CD4-positive, CD25-positive, alpha-beta regulatory T cell (primary cell): ENCODE measurements around the gene VDAC1. TPM values are rescaled to one million over a fixed set of nuclear protein-coding genes. Genes with fewer than 3 reads are reported as not detected.

ENCODE experiments used
- ATAC-seq, 2 donors: fragments of 150-1000 bp; cut with Tn5 transposase; one replicate each; pipeline ENCODE4 v1.10.0; 2021; ENCODE audit warnings: low read depth in 2 of 2, moderate number of reproducible peaks in 2 of 2, moderate library complexity in 1 of 2
- DNase-seq, 3 donors: peaks; one replicate each; pipeline versions ENCODE4 v3.0.0 to v3.0.0-alpha.2; 2012 to 2022; ENCODE audit warnings: mixed read lengths in 1 of 3
- H3K27ac ChIP-seq: one replicate; pipeline ENCODE4 v1.7.0; 2013; ENCODE audit warnings: mild to moderate bottlenecking, low read length; ENCODE audit not compliant: insufficient read depth, poor library complexity, severe bottlenecking
- H3K27me3 ChIP-seq: one replicate; pipeline ENCODE4 v1.7.0; 2013; ENCODE audit warnings: low read length; ENCODE audit not compliant: control insufficient read depth, insufficient read depth
- H3K36me3 ChIP-seq: one replicate; pipeline ENCODE4 v1.7.0; 2013; ENCODE audit warnings: mild to moderate bottlenecking, low read length, moderate library complexity; ENCODE audit not compliant: control insufficient read depth, insufficient read depth
- H3K4me1 ChIP-seq: 2 replicates; pipeline ENCODE4 v1.7.0; 2013; ENCODE audit warnings: mild to moderate bottlenecking, low read length; ENCODE audit not compliant: insufficient read depth, control insufficient read depth, poor library complexity, severe bottlenecking
- H3K4me3 ChIP-seq: one replicate; pipeline ENCODE4 v1.7.0; 2013; ENCODE audit warnings: low read depth, mild to moderate bottlenecking, low read length, moderate library complexity
- H3K9me3 ChIP-seq, 2 experiments: 1 replicate in 1 of 2; 2 replicates in 1 of 2; pipeline ENCODE4 v1.7.0; 2013; ENCODE audit warnings: low read length in 2 of 2, mild to moderate bottlenecking in 1 of 2, moderate library complexity in 1 of 2; ENCODE audit not compliant: control insufficient read depth in 2 of 2
- H3K27ac Mint-ChIP-seq, 3 donors: one replicate each; pipeline ENCODE4 v1.8.0; 2020 to 2022; ENCODE audit warnings: mild to moderate bottlenecking in 3 of 3, mixed read lengths in 3 of 3, moderate library complexity in 2 of 3
- H3K27me3 Mint-ChIP-seq: one replicate; pipeline ENCODE4 v1.8.0; 2022; ENCODE audit warnings: mild to moderate bottlenecking, mixed read lengths
- H3K36me3 Mint-ChIP-seq: one replicate; pipeline ENCODE4 v1.8.0; 2020; ENCODE audit warnings: mixed read lengths
- H3K4me1 Mint-ChIP-seq, 4 donors: one replicate each; pipeline ENCODE4 v1.8.0; 2020 to 2022; ENCODE audit warnings: mixed read lengths in 4 of 4, mild to moderate bottlenecking in 1 of 4
- H3K4me3 Mint-ChIP-seq, 4 donors: one replicate each; pipeline ENCODE4 v1.8.0; 2020 to 2022; ENCODE audit warnings: mild to moderate bottlenecking in 4 of 4, mixed read lengths in 4 of 4, moderate library complexity in 3 of 4
- H3K9me3 Mint-ChIP-seq, 7 donors: one replicate each; pipeline ENCODE4 v1.8.0; 2020 to 2022; ENCODE audit warnings: mixed read lengths in 7 of 7, mild to moderate bottlenecking in 3 of 7, moderate library complexity in 2 of 7
- polyA plus RNA-seq, 4 donors: library from polyadenylated mRNA; unstranded; fragments of 300-500 nt; fragmentation: Illumina TruSeq; gene quantifications; one replicate each; pipeline ENCODE4 v1.2.3, GENCODE V29; 2021
- total RNA-seq: library from RNA; stranded (reverse); gene quantifications from one replicate; pipeline ENCODE4 v1.2.3, GENCODE V29; 2022

Gene VDAC1
- total and polyA plus RNA-seq, 5 donors from 2014 or later = 56.0 to 104 (median 93.9) TPM

- no peak overlapping the region for H3K4me3 Mint-ChIP-seq
- H3K27me3 ChIP-seq = peaks cover 3% of the 10 kb centered on the region
- H3K27me3 Mint-ChIP-seq = peaks cover 13% of the 10 kb centered on the region
- no peaks in the 10 kb centered on the region for H3K9me3 ChIP-seq
- no peaks in the 10 kb centered on the region for H3K36me3 Mint-ChIP-seq
- no peaks in the 10 kb centered on the region for H3K4me1 ChIP-seq
- no peaks in the 10 kb centered on the region for H3K36me3 ChIP-seq
- H3K27ac ChIP-seq = no peak overlapping the region
- H3K9me3 Mint-ChIP-seq = no peaks in the 10 kb centered on the region
- H3K27ac Mint-ChIP-seq = no peak overlapping the region
- ATAC-seq (no peak), DNase-seq (no peak)
- no peaks in the 10 kb centered on the region for H3K4me1 Mint-ChIP-seq
- no peak overlapping the region for H3K4me3 ChIP-seq
These were observed 24.4 kb upstream of the VDAC1 start for GRCh38 chr5:134029156-134029555.

GRCh38 chr5:134028496-134028895 is 23.7 kb upstream of the VDAC1 start:
- Mint-ChIP-seq H3K36me3 (no peaks in the 10 kb centered on the region), H3K9me3 (peaks cover 0 to under 1% (median 0%) of the 10 kb centered on the region in 7 donors), H3K27me3 (peaks cover 13% of the 10 kb centered on the region), H3K4me1 (no peaks in the 10 kb centered on the region), H3K27ac (no peak overlapping the region), H3K4me3 (no peak overlapping the region)
- H3K27me3 ChIP-seq = peaks cover 3% of the 10 kb centered on the region
- ATAC-seq (no peak), DNase-seq (no peak)
- H3K9me3 ChIP-seq = no peaks in the 10 kb centered on the region
- H3K27ac ChIP-seq = no peak overlapping the region
- no peaks in the 10 kb centered on the region for H3K36me3 ChIP-seq
- no peak overlapping the region for H3K4me3 ChIP-seq
- H3K4me1 ChIP-seq = no peaks in the 10 kb centered on the region

GRCh38 chr5:134027288-134027615 is 22.5 kb upstream of the VDAC1 start:
- peaks cover 15% of the 10 kb centered on the region for H3K27me3 Mint-ChIP-seq
- no peak overlapping the region for H3K4me3 ChIP-seq
- no peak for ATAC-seq
- H3K4me1 Mint-ChIP-seq = no peaks in the 10 kb centered on the region
- no peak overlapping the region for H3K4me3 Mint-ChIP-seq
- H3K36me3 ChIP-seq = no peaks in the 10 kb centered on the region
- no peak overlapping the region for H3K27ac ChIP-seq
- no peak overlapping the region for H3K27ac Mint-ChIP-seq
- no peaks in the 10 kb centered on the region for H3K9me3 ChIP-seq
- H3K4me1 ChIP-seq = no peaks in the 10 kb centered on the region
- no peaks in the 10 kb centered on the region for H3K36me3 Mint-ChIP-seq
- H3K9me3 Mint-ChIP-seq = peaks cover 0 to 2% (median 0%) of the 10 kb centered on the region in 7 donors
- DNase-seq = no peak
- peaks cover 3% of the 10 kb centered on the region for H3K27me3 ChIP-seq

DNA sequence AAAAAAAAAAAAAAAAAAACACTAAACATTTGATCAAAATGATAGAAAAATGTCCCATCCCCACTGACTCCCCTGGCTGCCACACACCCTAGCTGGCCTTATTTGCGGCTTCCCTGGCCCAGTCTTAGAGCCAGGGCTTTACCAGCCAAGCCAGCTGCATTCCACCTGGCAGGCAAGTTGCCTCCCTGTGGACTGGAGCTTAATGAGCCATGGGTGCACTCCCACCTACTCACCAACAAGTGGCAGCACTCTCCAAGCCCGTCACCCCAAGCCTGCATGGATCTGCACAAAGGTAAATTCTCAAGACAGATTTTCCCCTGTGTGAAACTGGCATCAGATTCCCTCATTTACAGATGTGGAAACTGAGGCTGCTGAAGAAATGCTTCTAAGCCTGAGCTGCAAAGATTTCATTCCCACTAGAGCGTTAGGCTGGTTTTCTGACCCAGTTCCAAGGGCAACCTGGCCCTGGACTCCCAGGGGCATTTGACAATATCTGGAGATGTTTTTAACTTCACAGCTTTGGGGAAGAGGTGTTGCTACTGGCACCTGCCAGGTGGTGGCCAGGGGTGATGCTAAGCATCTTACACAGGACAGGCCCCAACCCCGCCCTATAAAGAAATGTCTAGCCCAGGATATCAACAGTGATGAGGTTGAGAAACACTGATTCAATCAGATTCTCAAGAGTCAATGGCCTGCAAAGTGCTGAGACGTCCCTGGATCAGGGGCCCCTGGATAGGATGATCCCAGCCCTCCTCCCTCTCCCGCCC is 21.9 kb upstream of the VDAC1 start:
- Mint-ChIP-seq H3K9me3 (peaks cover 0 to 2% (median 0%) of the 10 kb centered on the region in 7 donors), H3K4me3 (no peak overlapping the region), H3K27me3 (peaks cover 18% of the 10 kb centered on the region), H3K36me3 (no peaks in the 10 kb centered on the region), H3K27ac (no peak overlapping the region), H3K4me1 (no peaks in the 10 kb centered on the region)
- H3K27ac ChIP-seq = no peak overlapping the region
- DNase-seq = peak in 2 of 3 donors; percentile 43 to 64
- H3K9me3 ChIP-seq = no peaks in the 10 kb centered on the region
- H3K27me3 ChIP-seq = peaks cover 3% of the 10 kb centered on the region
- peak; percentile 84 to 94 for ATAC-seq
- H3K36me3 ChIP-seq = no peaks in the 10 kb centered on the region
- H3K4me1 ChIP-seq = no peaks in the 10 kb centered on the region
- H3K4me3 ChIP-seq = no peak overlapping the region

- ATAC-seq (no peak), DNase-seq (no peak)
- no peak overlapping the region for H3K4me3 ChIP-seq
- Mint-ChIP-seq H3K27ac (no peak overlapping the region), H3K27me3 (peaks cover 18% of the 10 kb centered on the region), H3K9me3 (peaks cover 0 to 2% (median 0%) of the 10 kb centered on the region in 7 donors), H3K36me3 (no peaks in the 10 kb centered on the region), H3K4me3 (no peak overlapping the region), H3K4me1 (no peaks in the 10 kb centered on the region)
- H3K9me3 ChIP-seq = no peaks in the 10 kb centered on the region
- H3K27ac ChIP-seq = no peak overlapping the region
- no peaks in the 10 kb centered on the region for H3K4me1 ChIP-seq
- no peaks in the 10 kb centered on the region for H3K36me3 ChIP-seq
- peaks cover 3% of the 10 kb centered on the region for H3K27me3 ChIP-seq
These were observed 21.0 kb upstream of the VDAC1 start for GRCh38 chr5:134025786-134026185.

- Histone ChIP-seq H3K4me3 (no peak overlapping the region), H3K4me1 (no peaks in the 10 kb centered on the region), H3K9me3 (no peaks in the 10 kb centered on the region), H3K27ac (no peak overlapping the region), H3K36me3 (no peaks in the 10 kb centered on the region), H3K27me3 (peaks cover 3% of the 10 kb centered on the region)
- Mint-ChIP-seq H3K4me1 (no peaks in the 10 kb centered on the region), H3K9me3 (peaks cover 0 to 2% (median 0%) of the 10 kb centered on the region in 7 donors), H3K36me3 (no peaks in the 10 kb centered on the region), H3K27me3 (peaks cover 18% of the 10 kb centered on the region), H3K27ac (no peak overlapping the region), H3K4me3 (no peak overlapping the region)
- DNase-seq (no peak), ATAC-seq (no peak)
These were observed 20.0 kb upstream of the VDAC1 start for GRCh38 chr5:134024811-134025210.

DNA sequence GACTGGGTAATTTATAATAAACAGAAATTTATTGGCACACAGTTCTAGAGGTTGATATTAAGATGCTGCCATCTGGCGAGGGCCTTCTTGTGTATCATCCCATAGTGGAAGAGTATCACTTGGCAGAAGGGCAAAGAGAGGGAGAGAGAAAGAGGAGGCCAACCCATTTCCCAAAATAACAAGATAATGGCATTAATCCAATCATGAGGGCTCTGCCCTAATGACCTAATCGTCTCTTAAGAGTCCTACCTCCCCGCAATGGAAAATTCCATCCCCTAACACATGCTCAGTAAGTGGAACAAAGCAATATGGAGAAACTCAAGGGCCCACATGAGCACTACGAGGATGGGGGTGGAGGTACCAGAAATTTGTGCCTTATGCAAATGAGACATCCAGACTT is 17.6 kb upstream of the VDAC1 start:
- Mint-ChIP-seq H3K4me1 (no peaks in the 10 kb centered on the region), H3K9me3 (peaks cover 0 to 2% (median 0%) of the 10 kb centered on the region in 7 donors), H3K27me3 (peaks cover 16% of the 10 kb centered on the region), H3K27ac (no peak overlapping the region), H3K36me3 (no peaks in the 10 kb centered on the region), H3K4me3 (no peak overlapping the region)
- no peak for ATAC-seq
- no peak overlapping the region for H3K4me3 ChIP-seq
- no peaks in the 10 kb centered on the region for H3K4me1 ChIP-seq
- no peaks in the 10 kb centered on the region for H3K27me3 ChIP-seq
- H3K9me3 ChIP-seq = no peaks in the 10 kb centered on the region
- H3K27ac ChIP-seq = no peak overlapping the region
- no peaks in the 10 kb centered on the region for H3K36me3 ChIP-seq
- DNase-seq = no peak

DNA sequence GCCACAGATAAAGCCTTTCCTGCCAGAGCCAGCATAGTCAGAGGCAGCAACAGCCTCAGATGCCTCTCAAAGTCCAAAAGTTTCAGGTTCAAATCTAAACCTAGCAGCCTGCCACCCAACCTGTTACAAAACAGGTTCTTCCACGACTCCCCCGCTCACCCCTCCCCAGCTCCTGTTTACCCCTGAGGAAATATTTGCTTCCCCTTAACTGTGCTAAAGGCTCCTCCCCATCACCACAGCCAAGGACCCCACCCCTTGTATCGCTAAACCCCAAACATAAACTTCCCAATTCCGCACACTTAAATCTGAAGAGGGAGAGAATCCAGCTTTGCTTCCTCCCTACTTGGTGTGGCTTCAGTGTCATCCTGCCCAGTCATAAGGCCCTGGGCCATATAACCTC is 15.4 kb upstream of the VDAC1 start:
- H3K27me3 ChIP-seq = no peaks in the 10 kb centered on the region
- Mint-ChIP-seq H3K4me3 (no peak overlapping the region), H3K27ac (no peak overlapping the region)

More for the DNA sequence above, 15.4 kb upstream of the VDAC1 start:
- H3K27ac ChIP-seq = no peak overlapping the region
- Mint-ChIP-seq H3K9me3 (peaks cover 0 to 2% (median 0%) of the 10 kb centered on the region in 7 donors), H3K27me3 (peaks cover 8% of the 10 kb centered on the region), H3K4me1 (no peaks in the 10 kb centered on the region), H3K36me3 (no peaks in the 10 kb centered on the region)
- no peaks in the 10 kb centered on the region for H3K9me3 ChIP-seq
- no peaks in the 10 kb centered on the region for H3K4me1 ChIP-seq
- H3K4me3 ChIP-seq = no peak overlapping the region
- DNase-seq (no peak), ATAC-seq (no peak)
- H3K36me3 ChIP-seq = no peaks in the 10 kb centered on the region
